ENCODE measurements around the gene CCT2.

Gene CCT2

GRCh38 chr12:69644511-69644910 lies 59.3 kb downstream of the CCT2 start:
- DNase-seq: no peak

- DNase-seq: no peak
Observed at GRCh38 chr12:69645031-69645430, 59.8 kb downstream of the CCT2 start.

GRCh38 chr12:69647178-69647577 lies 61.9 kb downstream of the CCT2 start:
- no peak for DNase-seq

GRCh38 chr12:69648476-69648875 lies 63.2 kb downstream of the CCT2 start:
- DNase-seq: no peak

GRCh38 chr12:69649529-69649928 lies 64.3 kb downstream of the CCT2 start:
- DNase-seq: no peak

Data from NCI-H446 (cell line).